Measurements from ENCODE around the gene CEACAM7.

GRCh38 chr19:41690801-41691065 lies 2.7 kb upstream of the CEACAM7 start:
- no peak for TF ChIP-seq POLR2A (IDR thresholded peaks at IDR 0.05; ENCODE audit: borderline replicate concordance, extremely low read depth, insufficient read depth, insufficient read length)
- TF ChIP-seq, protein P1, sequence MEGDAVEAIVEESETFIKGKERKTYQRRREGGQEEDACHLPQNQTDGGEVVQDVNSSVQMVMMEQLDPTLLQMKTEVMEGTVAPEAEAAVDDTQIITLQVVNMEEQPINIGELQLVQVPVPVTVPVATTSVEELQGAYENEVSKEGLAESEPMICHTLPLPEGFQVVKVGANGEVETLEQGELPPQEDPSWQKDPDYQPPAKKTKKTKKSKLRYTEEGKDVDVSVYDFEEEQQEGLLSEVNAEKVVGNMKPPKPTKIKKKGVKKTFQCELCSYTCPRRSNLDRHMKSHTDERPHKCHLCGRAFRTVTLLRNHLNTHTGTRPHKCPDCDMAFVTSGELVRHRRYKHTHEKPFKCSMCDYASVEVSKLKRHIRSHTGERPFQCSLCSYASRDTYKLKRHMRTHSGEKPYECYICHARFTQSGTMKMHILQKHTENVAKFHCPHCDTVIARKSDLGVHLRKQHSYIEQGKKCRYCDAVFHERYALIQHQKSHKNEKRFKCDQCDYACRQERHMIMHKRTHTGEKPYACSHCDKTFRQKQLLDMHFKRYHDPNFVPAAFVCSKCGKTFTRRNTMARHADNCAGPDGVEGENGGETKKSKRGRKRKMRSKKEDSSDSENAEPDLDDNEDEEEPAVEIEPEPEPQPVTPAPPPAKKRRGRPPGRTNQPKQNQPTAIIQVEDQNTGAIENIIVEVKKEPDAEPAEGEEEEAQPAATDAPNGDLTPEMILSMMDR (IDR thresholded peaks at IDR 0.05 in 2 of 3, conservative IDR thresholded peaks at IDR 0.05 in 1 of 3; ENCODE audit: borderline replicate concordance in 1 of 3, insufficient read depth in 1 of 3, low read depth in 2 of 3, low read length in 2 of 3): no peak
- no peak for TF ChIP-seq ZNF274 (IDR thresholded peaks at IDR 0.05; ENCODE audit: low read depth, low read length)
- no peak for TF ChIP-seq RAD21 (IDR thresholded peaks at IDR 0.05; ENCODE audit: low read depth)
- TF ChIP-seq, protein P2, sequence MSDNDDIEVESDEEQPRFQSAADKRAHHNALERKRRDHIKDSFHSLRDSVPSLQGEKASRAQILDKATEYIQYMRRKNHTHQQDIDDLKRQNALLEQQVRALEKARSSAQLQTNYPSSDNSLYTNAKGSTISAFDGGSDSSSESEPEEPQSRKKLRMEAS (IDR thresholded peaks at IDR 0.05): no peak
- no peak for TF ChIP-seq EGR1 (IDR thresholded peaks at IDR 0.05; ENCODE audit: low read depth)
- TF ChIP-seq YY1 (IDR thresholded peaks at IDR 0.05; ENCODE audit: extremely low read depth, insufficient replicate concordance, low read depth, low read length): no peak
- TF ChIP-seq, protein P3, sequence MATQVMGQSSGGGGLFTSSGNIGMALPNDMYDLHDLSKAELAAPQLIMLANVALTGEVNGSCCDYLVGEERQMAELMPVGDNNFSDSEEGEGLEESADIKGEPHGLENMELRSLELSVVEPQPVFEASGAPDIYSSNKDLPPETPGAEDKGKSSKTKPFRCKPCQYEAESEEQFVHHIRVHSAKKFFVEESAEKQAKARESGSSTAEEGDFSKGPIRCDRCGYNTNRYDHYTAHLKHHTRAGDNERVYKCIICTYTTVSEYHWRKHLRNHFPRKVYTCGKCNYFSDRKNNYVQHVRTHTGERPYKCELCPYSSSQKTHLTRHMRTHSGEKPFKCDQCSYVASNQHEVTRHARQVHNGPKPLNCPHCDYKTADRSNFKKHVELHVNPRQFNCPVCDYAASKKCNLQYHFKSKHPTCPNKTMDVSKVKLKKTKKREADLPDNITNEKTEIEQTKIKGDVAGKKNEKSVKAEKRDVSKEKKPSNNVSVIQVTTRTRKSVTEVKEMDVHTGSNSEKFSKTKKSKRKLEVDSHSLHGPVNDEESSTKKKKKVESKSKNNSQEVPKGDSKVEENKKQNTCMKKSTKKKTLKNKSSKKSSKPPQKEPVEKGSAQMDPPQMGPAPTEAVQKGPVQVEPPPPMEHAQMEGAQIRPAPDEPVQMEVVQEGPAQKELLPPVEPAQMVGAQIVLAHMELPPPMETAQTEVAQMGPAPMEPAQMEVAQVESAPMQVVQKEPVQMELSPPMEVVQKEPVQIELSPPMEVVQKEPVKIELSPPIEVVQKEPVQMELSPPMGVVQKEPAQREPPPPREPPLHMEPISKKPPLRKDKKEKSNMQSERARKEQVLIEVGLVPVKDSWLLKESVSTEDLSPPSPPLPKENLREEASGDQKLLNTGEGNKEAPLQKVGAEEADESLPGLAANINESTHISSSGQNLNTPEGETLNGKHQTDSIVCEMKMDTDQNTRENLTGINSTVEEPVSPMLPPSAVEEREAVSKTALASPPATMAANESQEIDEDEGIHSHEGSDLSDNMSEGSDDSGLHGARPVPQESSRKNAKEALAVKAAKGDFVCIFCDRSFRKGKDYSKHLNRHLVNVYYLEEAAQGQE (IDR thresholded peaks at IDR 0.05; ENCODE audit: low read depth): no peak
- TF ChIP-seq EZH2phosphoT487 (IDR thresholded peaks at IDR 0.05; ENCODE audit: borderline replicate concordance): no peak
- no peak for TF ChIP-seq CBX3 (IDR thresholded peaks at IDR 0.05; ENCODE audit: low read depth)
- no peak for TF ChIP-seq ZBTB33 (IDR thresholded peaks at IDR 0.05; ENCODE audit: extremely low read depth, insufficient replicate concordance, low read length)
- TF ChIP-seq ZFX (IDR thresholded peaks at IDR 0.05): no peak
- TF ChIP-seq SRF (IDR thresholded peaks at IDR 0.05; ENCODE audit: low read depth): no peak
- TF ChIP-seq SP1 (IDR thresholded peaks at IDR 0.05; ENCODE audit: low read depth): no peak
